Measurements from ENCODE around the gene PPFIA4.

DNA sequence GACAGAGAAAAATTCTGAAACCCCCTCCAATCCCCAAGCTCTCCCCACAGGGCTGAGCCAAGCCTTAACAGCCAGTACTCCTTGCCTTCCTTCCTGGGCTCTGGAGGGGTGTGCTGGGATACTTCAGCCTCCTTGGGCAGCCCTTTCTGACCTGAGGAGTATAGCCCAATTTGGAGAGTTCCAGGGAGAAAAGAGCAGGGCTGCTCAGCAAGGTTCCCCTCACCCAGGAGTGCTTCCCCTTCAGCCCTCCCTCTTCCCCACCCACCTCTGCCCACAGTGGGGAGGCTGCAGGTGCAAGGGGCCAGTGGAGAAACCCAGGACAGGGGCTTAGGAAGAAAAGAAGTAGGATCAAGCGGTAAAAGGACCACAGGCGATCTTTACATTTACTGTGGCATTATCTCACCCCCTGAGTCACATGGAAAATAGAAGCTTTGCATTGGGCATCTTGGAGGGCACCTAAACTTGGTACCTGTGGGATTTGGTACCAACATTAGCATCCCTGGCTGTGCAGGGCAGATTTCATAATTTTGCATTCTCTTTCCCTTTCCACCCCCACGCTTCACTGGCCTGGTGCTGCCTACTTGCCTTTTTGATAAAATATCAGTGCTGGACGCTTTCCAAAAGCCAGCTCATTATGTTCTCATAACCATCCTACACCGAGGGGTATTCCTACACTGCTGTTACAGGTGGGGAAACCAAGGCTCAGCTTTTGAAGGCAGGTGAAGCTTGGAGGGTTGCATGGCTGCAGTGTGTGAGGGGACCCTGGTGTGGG lies 98.4 kb downstream of the PPFIA4 start:
- TF ChIP-seq ELF4 (CRISPR knock-in tag; IDR thresholded peaks at IDR 0.05; ENCODE audit: low read depth) (no peak), ZNF416 (CRISPR knock-in tag; IDR thresholded peaks at IDR 0.05) (no peak), RELA (CRISPR knock-in tag; IDR thresholded peaks at IDR 0.05; ENCODE audit: borderline replicate concordance) (no peak), JUN (CRISPR knock-in tag; IDR thresholded peaks at IDR 0.05) (no peak)
- TF ChIP-seq, protein P1, sequence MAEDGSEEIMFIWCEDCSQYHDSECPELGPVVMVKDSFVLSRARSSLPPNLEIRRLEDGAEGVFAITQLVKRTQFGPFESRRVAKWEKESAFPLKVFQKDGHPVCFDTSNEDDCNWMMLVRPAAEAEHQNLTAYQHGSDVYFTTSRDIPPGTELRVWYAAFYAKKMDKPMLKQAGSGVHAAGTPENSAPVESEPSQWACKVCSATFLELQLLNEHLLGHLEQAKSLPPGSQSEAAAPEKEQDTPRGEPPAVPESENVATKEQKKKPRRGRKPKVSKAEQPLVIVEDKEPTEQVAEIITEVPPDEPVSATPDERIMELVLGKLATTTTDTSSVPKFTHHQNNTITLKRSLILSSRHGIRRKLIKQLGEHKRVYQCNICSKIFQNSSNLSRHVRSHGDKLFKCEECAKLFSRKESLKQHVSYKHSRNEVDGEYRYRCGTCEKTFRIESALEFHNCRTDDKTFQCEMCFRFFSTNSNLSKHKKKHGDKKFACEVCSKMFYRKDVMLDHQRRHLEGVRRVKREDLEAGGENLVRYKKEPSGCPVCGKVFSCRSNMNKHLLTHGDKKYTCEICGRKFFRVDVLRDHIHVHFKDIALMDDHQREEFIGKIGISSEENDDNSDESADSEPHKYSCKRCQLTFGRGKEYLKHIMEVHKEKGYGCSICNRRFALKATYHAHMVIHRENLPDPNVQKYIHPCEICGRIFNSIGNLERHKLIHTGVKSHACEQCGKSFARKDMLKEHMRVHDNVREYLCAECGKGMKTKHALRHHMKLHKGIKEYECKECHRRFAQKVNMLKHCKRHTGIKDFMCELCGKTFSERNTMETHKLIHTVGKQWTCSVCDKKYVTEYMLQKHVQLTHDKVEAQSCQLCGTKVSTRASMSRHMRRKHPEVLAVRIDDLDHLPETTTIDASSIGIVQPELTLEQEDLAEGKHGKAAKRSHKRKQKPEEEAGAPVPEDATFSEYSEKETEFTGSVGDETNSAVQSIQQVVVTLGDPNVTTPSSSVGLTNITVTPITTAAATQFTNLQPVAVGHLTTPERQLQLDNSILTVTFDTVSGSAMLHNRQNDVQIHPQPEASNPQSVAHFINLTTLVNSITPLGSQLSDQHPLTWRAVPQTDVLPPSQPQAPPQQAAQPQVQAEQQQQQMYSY (CRISPR knock-in tag; IDR thresholded peaks at IDR 0.05), result no peak
- TF ChIP-seq, protein P2, sequence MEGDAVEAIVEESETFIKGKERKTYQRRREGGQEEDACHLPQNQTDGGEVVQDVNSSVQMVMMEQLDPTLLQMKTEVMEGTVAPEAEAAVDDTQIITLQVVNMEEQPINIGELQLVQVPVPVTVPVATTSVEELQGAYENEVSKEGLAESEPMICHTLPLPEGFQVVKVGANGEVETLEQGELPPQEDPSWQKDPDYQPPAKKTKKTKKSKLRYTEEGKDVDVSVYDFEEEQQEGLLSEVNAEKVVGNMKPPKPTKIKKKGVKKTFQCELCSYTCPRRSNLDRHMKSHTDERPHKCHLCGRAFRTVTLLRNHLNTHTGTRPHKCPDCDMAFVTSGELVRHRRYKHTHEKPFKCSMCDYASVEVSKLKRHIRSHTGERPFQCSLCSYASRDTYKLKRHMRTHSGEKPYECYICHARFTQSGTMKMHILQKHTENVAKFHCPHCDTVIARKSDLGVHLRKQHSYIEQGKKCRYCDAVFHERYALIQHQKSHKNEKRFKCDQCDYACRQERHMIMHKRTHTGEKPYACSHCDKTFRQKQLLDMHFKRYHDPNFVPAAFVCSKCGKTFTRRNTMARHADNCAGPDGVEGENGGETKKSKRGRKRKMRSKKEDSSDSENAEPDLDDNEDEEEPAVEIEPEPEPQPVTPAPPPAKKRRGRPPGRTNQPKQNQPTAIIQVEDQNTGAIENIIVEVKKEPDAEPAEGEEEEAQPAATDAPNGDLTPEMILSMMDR (IDR thresholded peaks at IDR 0.05), result no peak
- TF ChIP-seq, protein P3, sequence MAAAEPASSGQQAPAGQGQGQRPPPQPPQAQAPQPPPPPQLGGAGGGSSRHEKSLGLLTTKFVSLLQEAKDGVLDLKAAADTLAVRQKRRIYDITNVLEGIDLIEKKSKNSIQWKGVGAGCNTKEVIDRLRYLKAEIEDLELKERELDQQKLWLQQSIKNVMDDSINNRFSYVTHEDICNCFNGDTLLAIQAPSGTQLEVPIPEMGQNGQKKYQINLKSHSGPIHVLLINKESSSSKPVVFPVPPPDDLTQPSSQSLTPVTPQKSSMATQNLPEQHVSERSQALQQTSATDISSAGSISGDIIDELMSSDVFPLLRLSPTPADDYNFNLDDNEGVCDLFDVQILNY (CRISPR knock-in tag; IDR thresholded peaks at IDR 0.05), result no peak
- TF ChIP-seq, protein P4, sequence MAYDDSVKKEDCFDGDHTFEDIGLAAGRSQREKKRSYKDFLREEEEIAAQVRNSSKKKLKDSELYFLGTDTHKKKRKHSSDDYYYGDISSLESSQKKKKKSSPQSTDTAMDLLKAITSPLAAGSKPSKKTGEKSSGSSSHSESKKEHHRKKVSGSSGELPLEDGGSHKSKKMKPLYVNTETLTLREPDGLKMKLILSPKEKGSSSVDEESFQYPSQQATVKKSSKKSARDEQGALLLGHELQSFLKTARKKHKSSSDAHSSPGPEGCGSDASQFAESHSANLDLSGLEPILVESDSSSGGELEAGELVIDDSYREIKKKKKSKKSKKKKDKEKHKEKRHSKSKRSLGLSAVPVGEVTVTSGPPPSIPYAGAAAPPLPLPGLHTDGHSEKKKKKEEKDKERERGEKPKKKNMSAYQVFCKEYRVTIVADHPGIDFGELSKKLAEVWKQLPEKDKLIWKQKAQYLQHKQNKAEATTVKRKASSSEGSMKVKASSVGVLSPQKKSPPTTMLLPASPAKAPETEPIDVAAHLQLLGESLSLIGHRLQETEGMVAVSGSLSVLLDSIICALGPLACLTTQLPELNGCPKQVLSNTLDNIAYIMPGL (CRISPR knock-in tag; IDR thresholded peaks at IDR 0.05), result no peak
- TF ChIP-seq, protein P5, sequence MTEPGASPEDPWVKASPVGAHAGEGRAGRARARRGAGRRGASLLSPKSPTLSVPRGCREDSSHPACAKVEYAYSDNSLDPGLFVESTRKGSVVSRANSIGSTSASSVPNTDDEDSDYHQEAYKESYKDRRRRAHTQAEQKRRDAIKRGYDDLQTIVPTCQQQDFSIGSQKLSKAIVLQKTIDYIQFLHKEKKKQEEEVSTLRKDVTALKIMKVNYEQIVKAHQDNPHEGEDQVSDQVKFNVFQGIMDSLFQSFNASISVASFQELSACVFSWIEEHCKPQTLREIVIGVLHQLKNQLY (CRISPR knock-in tag; IDR thresholded peaks at IDR 0.05), result no peak
